ENCODE data around the gene SLC22A17. TPM values are rescaled to one million over a fixed set of nuclear protein-coding genes. Genes with fewer than 3 reads are reported as not detected.

Gene SLC22A17
- total and polyA plus RNA-seq, 2 of the 4 experiments (the other 2 are of a cell fraction), result 6.6 to 36.0 TPM

DNA sequence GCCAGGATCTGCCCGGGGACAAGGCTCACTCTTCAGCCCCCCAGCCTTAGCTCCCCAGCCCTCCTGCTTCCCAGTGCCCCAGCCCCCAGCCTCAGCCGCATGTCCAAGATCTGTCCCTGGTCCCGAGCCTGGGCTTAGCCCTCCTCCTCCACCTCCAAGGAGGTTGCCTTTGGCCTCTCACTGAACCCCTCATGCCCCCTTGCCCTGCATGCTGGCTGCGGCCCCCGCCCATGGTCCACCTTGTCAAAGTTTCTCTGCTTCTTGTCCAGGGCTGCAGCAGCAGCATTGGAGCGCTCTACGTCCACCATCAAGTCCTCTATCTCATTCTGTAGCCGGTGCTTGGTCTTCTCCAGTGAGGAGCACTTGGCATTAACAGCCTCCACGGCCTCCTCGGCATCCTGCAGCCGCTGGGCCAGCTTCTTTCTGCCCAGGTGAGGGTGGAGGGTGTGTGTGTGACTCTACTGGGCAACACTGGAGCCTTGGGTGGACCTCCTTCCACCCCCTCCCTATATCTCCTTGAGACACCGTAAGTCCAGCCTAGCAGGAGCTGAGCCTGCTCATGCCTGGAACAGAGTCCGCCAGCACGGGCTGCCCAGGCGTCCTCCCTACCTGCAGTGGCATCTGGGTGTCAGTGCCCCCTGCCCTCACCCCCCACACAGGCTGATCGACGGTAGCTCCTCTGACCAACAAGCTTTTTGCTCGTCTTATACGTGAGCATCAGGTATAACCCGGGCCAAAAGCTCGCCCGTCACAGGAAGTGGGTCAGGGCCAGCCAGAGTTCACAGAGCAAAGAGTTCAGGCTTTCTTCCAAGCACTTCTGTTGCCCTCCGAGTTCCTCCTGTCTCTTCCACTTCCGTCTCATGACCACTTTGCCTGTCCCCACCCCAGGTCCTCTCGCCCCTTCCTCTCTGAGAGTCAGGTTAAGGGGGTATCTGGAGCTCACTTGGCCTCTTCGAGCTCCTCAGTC, 35.5 kb upstream of the SLC22A17 start:
- no peak overlapping the region for H2BK20ac ChIP-seq (ENCODE audit: low read depth, low read length)
- no peak overlapping the region for H3K14ac ChIP-seq (replicated peaks; ENCODE audit: low read depth, low read length)
- H4K91ac ChIP-seq (ENCODE audit: insufficient read depth, low read depth, low read length), result no peak overlapping the region
- no peak overlapping the region for H2BK120ac ChIP-seq (ENCODE audit: low read depth, low read length)
- no peak overlapping the region for H3K4me3 ChIP-seq (ENCODE audit: insufficient read depth, low read depth, low read length)
- no peaks in the 10 kb centered on the region for H4K20me1 ChIP-seq (ENCODE audit: insufficient read depth, low read length)
- H3K9me3 ChIP-seq (ENCODE audit: control insufficient read depth, insufficient read depth, low read length), result no peaks in the 10 kb centered on the region
- no peak overlapping the region for H3K27ac ChIP-seq (ENCODE audit: insufficient read depth, low read length)
- CTCF ChIA-PET, result no interaction called here
- no peaks in the 10 kb centered on the region for H3K36me3 ChIP-seq (ENCODE audit: control insufficient read depth, insufficient read depth, low read length)
- H2AK9ac ChIP-seq (replicated peaks; ENCODE audit: low read depth, low read length, poor library complexity), result peak overlapping the region; percentile 37
- no peaks in the 10 kb centered on the region for H3K9me1 ChIP-seq (ENCODE audit: insufficient read depth, low read length)
- ATAC-seq (ENCODE audit: low read depth) (no peak), DNase-seq (no peak)
- H3K4me1 ChIP-seq (ENCODE audit: control insufficient read depth, insufficient read depth, low read length), result no peaks in the 10 kb centered on the region
- in situ Hi-C loops (cut with MboI; ENCODE audit: low sequenced_read_pairs) (no loop called here), intact Hi-C loops (cut with micrococcal nuclease) (no loop called here), dilution Hi-C loops (cut with HindIII; ENCODE audit: low sequenced_read_pairs, unreplicated experiment) (no loop called here)
- no peak overlapping the region for H4K5ac ChIP-seq (ENCODE audit: low read depth, low read length)
- no TSS peak for BruUV-seq (replicated peaks)
- no peak overlapping the region for H3K23ac ChIP-seq (ENCODE audit: low read depth, low read length)
- no peak overlapping the region for H3K56ac ChIP-seq (ENCODE audit: extremely low read depth, insufficient read depth, low read length)
- H2BK15ac ChIP-seq (ENCODE audit: low read depth, low read length), result no peak overlapping the region
- POLR2A ChIA-PET (ENCODE audit: unreplicated experiment), result no interaction called here
- no peak for TF ChIP-seq NFE2L2 (IDR thresholded peaks at IDR 0.05; ENCODE audit: low read depth, low read length)
- no peak for TF ChIP-seq RCOR1 (IDR thresholded peaks at IDR 0.05; ENCODE audit: insufficient replicate concordance, low read length)
- no peak for TF ChIP-seq BHLHE40 (IDR thresholded peaks at IDR 0.05; ENCODE audit: low read depth, low read length)
- TF ChIP-seq MXI1 (IDR thresholded peaks at IDR 0.05; ENCODE audit: borderline replicate concordance, low read depth, low read length), result no peak
- TF ChIP-seq CHD1 (IDR thresholded peaks at IDR 0.05; ENCODE audit: low read depth, low read length), result no peak
- no peak for TF ChIP-seq RFX5 (IDR thresholded peaks at IDR 0.05; ENCODE audit: low read depth, low read length)
- no peak for TF ChIP-seq MAZ (IDR thresholded peaks at IDR 0.05; ENCODE audit: borderline replicate concordance, low read depth, low read length)
- TF ChIP-seq CTCF (conservative IDR thresholded peaks at IDR 0.05; ENCODE audit: low read depth, low read length), result no peak
- TF ChIP-seq SMC3 (IDR thresholded peaks at IDR 0.05; ENCODE audit: low read depth, low read length), result no peak
- no peak for TF ChIP-seq RAD21 (IDR thresholded peaks at IDR 0.05; ENCODE audit: low read length)
- TF ChIP-seq POLR2A (IDR thresholded peaks at IDR 0.05; ENCODE audit: low read depth, low read length), result no peak
- TF ChIP-seq FOS (IDR thresholded peaks at IDR 0.05; ENCODE audit: low read depth, low read length), result no peak
- no peak for TF ChIP-seq CEBPB (IDR thresholded peaks at IDR 0.05; ENCODE audit: low read depth, low read length)
- H3K4me2 ChIP-seq (ENCODE audit: low read depth, low read length), result no peak overlapping the region
- no peak overlapping the region for H3K4ac ChIP-seq (ENCODE audit: low read depth, low read length)
- no peak overlapping the region for H3K18ac ChIP-seq (ENCODE audit: low read depth, low read length)
- WGBS, 2 experiments (ENCODE audit: extremely low coverage in 2 of 2, insufficient read length in 1 of 2), result 75% methylated on average over 14 of the region's 26 CpGs; no CpG with 5 or more reads in 1 of the 2 experiments
- H2BK5ac ChIP-seq (ENCODE audit: low read depth, low read length, poor library complexity, severe bottlenecking), result no peak overlapping the region
- no peaks in the 10 kb centered on the region for H3K79me1 ChIP-seq (ENCODE audit: low read depth in 1 of 2, low read length in 2 of 2)
- H2AFZ ChIP-seq (replicated peaks; ENCODE audit: low read length, poor library complexity), result no peak overlapping the region
- H4K8ac ChIP-seq (ENCODE audit: low read depth in 2 of 2, low read length in 2 of 2), result no peak overlapping the region
- no peak overlapping the region for H2AK5ac ChIP-seq (ENCODE audit: low read depth, low read length)
- no peak overlapping the region for H3K9ac ChIP-seq (ENCODE audit: low read depth, low read length)
- H3K27me3 ChIP-seq (ENCODE audit: control insufficient read depth, insufficient read depth, low read length), result peaks cover 38% of the 10 kb centered on the region
